SK-N-SH (cell line): ENCODE results near the gene CYS1. TPM values are rescaled to one million over a fixed set of nuclear protein-coding genes. Genes with fewer than 3 reads are reported as not detected.

Experiments
- CTCF ChIA-PET: fragments of 300-600, 350-600 bp; formaldehyde crosslinking; extraction: SDS; loops from one replicate; lab custom pipeline; 2021; lab: Yijun Ruan, JAX
- POLR2A ChIA-PET: fragments of 350-600 bp; sonication (Branson Sonifier 250); formaldehyde crosslinking; extraction: SDS; loops from one replicate; lab custom pipeline; 2020; ENCODE audit warnings: antibody characterized with exemption, inconsistent platforms; lab: Yijun Ruan, JAX
- DNase-seq: peaks from one replicate; pipeline ENCODE4 v3.0.0; 2012
- H2AFZ ChIP-seq: fragments of 200-600 bp; sonication (generic); 2 replicates; pipeline ENCODE4 v1.8.1; 2016; ENCODE audit warnings: antibody characterized with exemption, mild to moderate bottlenecking, low read depth
- H3F3A ChIP-seq: fragments of 200-600 bp; sonication (generic); replicated peaks from 2 replicates; pipeline ENCODE3; 2016; ENCODE audit warnings: antibody characterized with exemption, mild to moderate bottlenecking; ENCODE audit not compliant: insufficient read depth
- H3K27ac ChIP-seq, 2 experiments: fragments of 200-500 bp in 1 of 2; fragments of 200-600 bp in 1 of 2; sonication (Bioruptor generic) in 1 of 2; sonication (generic), shearing (Covaris generic) in 1 of 2; 2 replicates each; pipeline versions ENCODE4 v1.5.1 to v1.6.1; 2014 to 2016; ENCODE audit warnings: low read depth in 2 of 2, inconsistent platforms in 1 of 2, low read length in 1 of 2, mild to moderate bottlenecking in 1 of 2, mixed read lengths in 1 of 2
- H3K27me3 ChIP-seq: fragments of 200-600 bp; sonication (generic), shearing (Covaris generic); 2 replicates; pipeline ENCODE4 v1.6.1; 2016; ENCODE audit warnings: mixed run types; ENCODE audit not compliant: insufficient read depth
- H3K36me3 ChIP-seq, 2 experiments: fragments of 200-500 bp in 1 of 2; fragments of 200-600 bp in 1 of 2; sonication (Bioruptor generic) in 1 of 2; sonication (generic) in 1 of 2; replicated peaks in 1 of 2; 2 replicates each; pipeline versions ENCODE3 to v1.5.1; 2014 to 2016; ENCODE audit warnings: low read length in 1 of 2, mild to moderate bottlenecking in 1 of 2; ENCODE audit not compliant: insufficient read depth in 2 of 2, control insufficient read depth in 1 of 2
- H3K4me1 ChIP-seq, 2 experiments: fragments of 200-500 bp in 1 of 2; fragments of 200-600 bp in 1 of 2; sonication (Bioruptor generic) in 1 of 2; sonication (generic), shearing (Covaris generic) in 1 of 2; 2 replicates each; pipeline versions ENCODE4 v1.5.1 to v1.6.1; 2014 to 2016; ENCODE audit warnings: low read depth in 1 of 2, low read length in 1 of 2, mixed run types in 1 of 2; ENCODE audit not compliant: insufficient read depth in 2 of 2, control insufficient read depth in 1 of 2
- H3K4me2 ChIP-seq: fragments of 200-600 bp; sonication (generic), shearing (Covaris generic); 2 replicates; pipeline ENCODE4 v1.6.1; 2017; ENCODE audit warnings: mixed run types
- H3K4me3 ChIP-seq, 2 experiments: fragments of 200-500 bp in 1 of 2; fragments of 200-600 bp in 1 of 2; sonication (Bioruptor generic) in 1 of 2; sonication (generic), shearing (Covaris generic) in 1 of 2; 2 replicates each; pipeline versions ENCODE4 v1.5.1 to v1.8.1; 2014 to 2016; ENCODE audit warnings: low read depth in 2 of 2, inconsistent platforms in 1 of 2, low read length in 1 of 2, mild to moderate bottlenecking in 1 of 2, mixed read lengths in 1 of 2, moderate library complexity in 1 of 2
- H3K79me2 ChIP-seq: fragments of 200-600 bp; sonication (generic); 2 replicates; pipeline ENCODE4 v1.8.1; 2017; ENCODE audit warnings: mild to moderate bottlenecking; ENCODE audit not compliant: insufficient read depth
- H3K9ac ChIP-seq: fragments of 200-600 bp; sonication (generic); 2 replicates; pipeline ENCODE4 v1.6.1; 2017; ENCODE audit warnings: mixed run types
- H3K9me2 ChIP-seq: fragments of 200-600 bp; sonication (generic); 2 replicates; pipeline ENCODE4 v1.6.1; 2017; ENCODE audit warnings: mixed run types
- H3K9me3 ChIP-seq: fragments of 200-600 bp; sonication (generic); 2 replicates; pipeline ENCODE4 v1.6.1; 2017; ENCODE audit warnings: mixed run types, mild to moderate bottlenecking, moderate library complexity
- H4K20me1 ChIP-seq: fragments of 200-600 bp; sonication (generic); 2 replicates; pipeline ENCODE4 v1.6.1; 2017; ENCODE audit warnings: mild to moderate bottlenecking, mixed run types; ENCODE audit not compliant: insufficient read depth
- EZH2phosphoT487 ChIP-seq: fragments of 200-600 bp; sonication (generic); IDR thresholded peaks from 2 replicates; pipeline ENCODE4 v1.6.1; 2017; ENCODE audit warnings: low read depth, mixed run types, mild to moderate bottlenecking, antibody characterized with exemption, moderate library complexity, borderline replicate concordance
- FOSL2 ChIP-seq: IDR thresholded peaks from 2 replicates; pipeline ENCODE4 v1.4.0; 2012; ENCODE audit warnings: low read depth, mild to moderate bottlenecking, moderate library complexity, borderline replicate concordance
- FOXJ3 ChIP-seq: sonication (generic); formaldehyde crosslinking; IDR thresholded peaks from 2 replicates; pipeline ENCODE4 v1.5.1; 2020; ENCODE audit warnings: mild to moderate bottlenecking, missing genetic modification reagents
- FOXM1 ChIP-seq: IDR thresholded peaks from 2 replicates; pipeline ENCODE4 v1.4.0; 2012; ENCODE audit warnings: low read depth, mild to moderate bottlenecking
- GABPA ChIP-seq: IDR thresholded peaks from 2 replicates; pipeline ENCODE4 v1.4.0; 2012; ENCODE audit warnings: low read depth, mild to moderate bottlenecking
- NFIC ChIP-seq: IDR thresholded peaks from 2 replicates; pipeline ENCODE4 v1.4.0; 2012; ENCODE audit warnings: borderline replicate concordance
- NRF1 ChIP-seq: IDR thresholded peaks from 2 replicates; pipeline ENCODE4 v1.6.1; 2012; ENCODE audit warnings: low read depth, mild to moderate bottlenecking, low read length
- RCOR1 ChIP-seq: fragments of 150-350 bp; IDR thresholded peaks from 2 replicates; pipeline ENCODE4 v1.6.1; 2017; ENCODE audit warnings: antibody characterized with exemption, low read length
- RXRA ChIP-seq: IDR thresholded peaks from 2 replicates; pipeline ENCODE4 v1.4.0; 2012; ENCODE audit warnings: low read depth, mild to moderate bottlenecking, borderline replicate concordance
- TAF1 ChIP-seq: IDR thresholded peaks from 2 replicates; pipeline ENCODE4 v1.6.1; 2012; ENCODE audit warnings: low read depth, mild to moderate bottlenecking, low read length, moderate library complexity, borderline replicate concordance
- TCF12 ChIP-seq: IDR thresholded peaks from 2 replicates; pipeline ENCODE4 v1.4.0; 2012
- YY1 ChIP-seq: IDR thresholded peaks from 2 replicates; pipeline ENCODE4 v1.4.0; 2012; ENCODE audit warnings: low read depth, mild to moderate bottlenecking
- WGBS: methylation state at CpG from one replicate; pipeline ENCODE4 v1.1.6; 2017; ENCODE audit warnings: low lambda C conversion rate; 5-methylcytosine and 5-hydroxymethylcytosine counted together
- polyA plus RNA-seq, 3 experiments: library from polyadenylated mRNA; depleted of rRNA; stranded (reverse); fragments of >200 nt; gene quantifications; 2 replicates each; pipeline ENCODE4 v1.2.3, GENCODE V29; 2012
- TF ChIP-seq, protein P1 (sequence below): fragments of 150-350 bp; IDR thresholded peaks from 2 replicates; pipeline ENCODE4 v1.6.1; 2016; ENCODE audit warnings: mild to moderate bottlenecking, low read depth, low read length
- TF ChIP-seq, protein P2 (sequence below): IDR thresholded peaks from 2 replicates; pipeline ENCODE4 v1.4.0; 2012; ENCODE audit warnings: low read depth, borderline replicate concordance
- TF ChIP-seq, protein P3 (sequence below): IDR thresholded peaks from 2 replicates; pipeline ENCODE4 v1.4.0; 2012; ENCODE audit warnings: low read depth
- TF ChIP-seq, protein P4 (sequence below): IDR thresholded peaks from 2 replicates; pipeline ENCODE4; 2012
- TF ChIP-seq, protein P5 (sequence below): IDR thresholded peaks from 2 replicates; pipeline ENCODE4 v1.6.1; 2012; ENCODE audit warnings: mild to moderate bottlenecking, low read depth, low read length, moderate library complexity

The CYS1 gene
- polyA plus RNA-seq, 1 of the 3 experiments (the other 2 are of a cell fraction), result 1.2 TPM

DNA sequence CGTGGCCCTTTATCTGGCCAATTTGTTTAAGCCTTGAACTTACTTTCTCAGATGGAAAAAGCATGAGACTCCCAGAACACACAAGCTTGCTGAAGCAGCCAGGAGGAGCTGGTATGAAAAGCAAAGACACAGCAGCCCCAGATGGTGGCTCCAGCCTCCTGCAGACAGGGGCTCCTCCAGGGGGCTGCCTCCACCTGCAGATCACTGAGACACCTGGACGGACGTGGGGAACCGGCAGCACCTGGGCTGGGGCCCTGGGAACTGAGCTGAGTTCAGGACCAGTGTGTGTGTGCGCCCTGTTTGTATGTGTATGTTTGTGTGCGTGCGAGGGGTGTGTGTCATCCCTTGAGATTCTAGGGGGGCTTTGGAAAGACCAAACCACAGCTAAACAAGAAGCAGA, 8.6 kb downstream of the CYS1 start:
- H3F3A ChIP-seq, result no peaks in the 10 kb centered on the region
- H3K27ac ChIP-seq, result no peak overlapping the region
- no peak overlapping the region for H3K4me3 ChIP-seq
- no peaks in the 10 kb centered on the region for H3K36me3 ChIP-seq
- no peak overlapping the region for H2AFZ ChIP-seq
- H3K4me1 ChIP-seq, result peaks cover 0 to 2% of the 10 kb centered on the region in 2 experiments; a peak in 1 of 4 replicates
- TF ChIP-seq TAF1 (no peak), RXRA (no peak), EZH2phosphoT487 (no peak), YY1 (no peak), GABPA (no peak), NFIC (no peak), TCF12 (no peak), FOSL2 (no peak), FOXM1 (no peak), NRF1 (no peak), RCOR1 (no peak), FOXJ3 (CRISPR knock-in tag) (no peak)
- TF ChIP-seq, protein P1, sequence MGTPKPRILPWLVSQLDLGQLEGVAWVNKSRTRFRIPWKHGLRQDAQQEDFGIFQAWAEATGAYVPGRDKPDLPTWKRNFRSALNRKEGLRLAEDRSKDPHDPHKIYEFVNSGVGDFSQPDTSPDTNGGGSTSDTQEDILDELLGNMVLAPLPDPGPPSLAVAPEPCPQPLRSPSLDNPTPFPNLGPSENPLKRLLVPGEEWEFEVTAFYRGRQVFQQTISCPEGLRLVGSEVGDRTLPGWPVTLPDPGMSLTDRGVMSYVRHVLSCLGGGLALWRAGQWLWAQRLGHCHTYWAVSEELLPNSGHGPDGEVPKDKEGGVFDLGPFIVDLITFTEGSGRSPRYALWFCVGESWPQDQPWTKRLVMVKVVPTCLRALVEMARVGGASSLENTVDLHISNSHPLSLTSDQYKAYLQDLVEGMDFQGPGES, result no peak
- TF ChIP-seq, protein P2, sequence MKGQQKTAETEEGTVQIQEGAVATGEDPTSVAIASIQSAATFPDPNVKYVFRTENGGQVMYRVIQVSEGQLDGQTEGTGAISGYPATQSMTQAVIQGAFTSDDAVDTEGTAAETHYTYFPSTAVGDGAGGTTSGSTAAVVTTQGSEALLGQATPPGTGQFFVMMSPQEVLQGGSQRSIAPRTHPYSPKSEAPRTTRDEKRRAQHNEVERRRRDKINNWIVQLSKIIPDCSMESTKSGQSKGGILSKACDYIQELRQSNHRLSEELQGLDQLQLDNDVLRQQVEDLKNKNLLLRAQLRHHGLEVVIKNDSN, result no peak
- TF ChIP-seq, protein P3, sequence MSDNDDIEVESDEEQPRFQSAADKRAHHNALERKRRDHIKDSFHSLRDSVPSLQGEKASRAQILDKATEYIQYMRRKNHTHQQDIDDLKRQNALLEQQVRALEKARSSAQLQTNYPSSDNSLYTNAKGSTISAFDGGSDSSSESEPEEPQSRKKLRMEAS, result no peak
- TF ChIP-seq, protein P4, sequence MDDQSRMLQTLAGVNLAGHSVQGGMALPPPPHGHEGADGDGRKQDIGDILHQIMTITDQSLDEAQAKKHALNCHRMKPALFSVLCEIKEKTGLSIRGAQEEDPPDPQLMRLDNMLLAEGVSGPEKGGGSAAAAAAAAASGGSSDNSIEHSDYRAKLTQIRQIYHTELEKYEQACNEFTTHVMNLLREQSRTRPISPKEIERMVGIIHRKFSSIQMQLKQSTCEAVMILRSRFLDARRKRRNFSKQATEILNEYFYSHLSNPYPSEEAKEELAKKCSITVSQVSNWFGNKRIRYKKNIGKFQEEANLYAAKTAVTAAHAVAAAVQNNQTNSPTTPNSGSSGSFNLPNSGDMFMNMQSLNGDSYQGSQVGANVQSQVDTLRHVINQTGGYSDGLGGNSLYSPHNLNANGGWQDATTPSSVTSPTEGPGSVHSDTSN, result no peak
- TF ChIP-seq, protein P5, sequence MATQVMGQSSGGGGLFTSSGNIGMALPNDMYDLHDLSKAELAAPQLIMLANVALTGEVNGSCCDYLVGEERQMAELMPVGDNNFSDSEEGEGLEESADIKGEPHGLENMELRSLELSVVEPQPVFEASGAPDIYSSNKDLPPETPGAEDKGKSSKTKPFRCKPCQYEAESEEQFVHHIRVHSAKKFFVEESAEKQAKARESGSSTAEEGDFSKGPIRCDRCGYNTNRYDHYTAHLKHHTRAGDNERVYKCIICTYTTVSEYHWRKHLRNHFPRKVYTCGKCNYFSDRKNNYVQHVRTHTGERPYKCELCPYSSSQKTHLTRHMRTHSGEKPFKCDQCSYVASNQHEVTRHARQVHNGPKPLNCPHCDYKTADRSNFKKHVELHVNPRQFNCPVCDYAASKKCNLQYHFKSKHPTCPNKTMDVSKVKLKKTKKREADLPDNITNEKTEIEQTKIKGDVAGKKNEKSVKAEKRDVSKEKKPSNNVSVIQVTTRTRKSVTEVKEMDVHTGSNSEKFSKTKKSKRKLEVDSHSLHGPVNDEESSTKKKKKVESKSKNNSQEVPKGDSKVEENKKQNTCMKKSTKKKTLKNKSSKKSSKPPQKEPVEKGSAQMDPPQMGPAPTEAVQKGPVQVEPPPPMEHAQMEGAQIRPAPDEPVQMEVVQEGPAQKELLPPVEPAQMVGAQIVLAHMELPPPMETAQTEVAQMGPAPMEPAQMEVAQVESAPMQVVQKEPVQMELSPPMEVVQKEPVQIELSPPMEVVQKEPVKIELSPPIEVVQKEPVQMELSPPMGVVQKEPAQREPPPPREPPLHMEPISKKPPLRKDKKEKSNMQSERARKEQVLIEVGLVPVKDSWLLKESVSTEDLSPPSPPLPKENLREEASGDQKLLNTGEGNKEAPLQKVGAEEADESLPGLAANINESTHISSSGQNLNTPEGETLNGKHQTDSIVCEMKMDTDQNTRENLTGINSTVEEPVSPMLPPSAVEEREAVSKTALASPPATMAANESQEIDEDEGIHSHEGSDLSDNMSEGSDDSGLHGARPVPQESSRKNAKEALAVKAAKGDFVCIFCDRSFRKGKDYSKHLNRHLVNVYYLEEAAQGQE, result no peak
- H3K27me3 ChIP-seq, result peaks cover 5% of the 10 kb centered on the region; the same call in 1 of the 2 replicates
- H3K79me2 ChIP-seq, result no peaks in the 10 kb centered on the region
- POLR2A ChIA-PET, result interaction anchor here (2.1 kb wide), 1 partner anchor 364 kb away, joined by 8 read pairs; no protein-coding TSS in a partner anchor
- CTCF ChIA-PET, result interaction anchor here (0.6 to 28.7 kb wide), 30 partner anchors 13 to 1680 kb away, joined by 3 to 946 read pairs (median 9); partner anchors contain the start of genes CYS1, HPCAL1, KLF11 and ODC1
- 0 out of 2 replicates have a peak, but pooled peaks cover 4% of the 10 kb centered on the region for H3K9me3 ChIP-seq
- H3K4me2 ChIP-seq, result no peak overlapping the region
- H3K9ac ChIP-seq, result no peak overlapping the region
- DNase-seq, result no peak
- H3K9me2 ChIP-seq, result no peaks in the 10 kb centered on the region
- H4K20me1 ChIP-seq, result no peaks in the 10 kb centered on the region
- 94% methylated on average over 7 of the region's 7 CpGs for WGBS
